ENCODE data around the gene ADGRD2. TPM values are rescaled to one million over a fixed set of nuclear protein-coding genes. Genes with fewer than 3 reads are reported as not detected.

ADGRD2 gene
- total and polyA plus RNA-seq, 5 donors: 0.05 to 0.29 (median 0.15) TPM; not detected in 2

- H3K4me1 ChIP-seq (ENCODE audit: control insufficient read depth, insufficient read depth, low read length): no peaks in the 10 kb centered on the region
- intact Hi-C loops (cut with DNase I): no loop called here
- no peak overlapping the region for H3K27ac ChIP-seq (ENCODE audit: low read length)
- WGBS: 86% methylated on average over 13 of the region's 13 CpGs
- no peak for ATAC-seq
- no peaks in the 10 kb centered on the region for H3K9me3 ChIP-seq (ENCODE audit: control insufficient read depth, low read length)
- no peak for DNase-seq
- no peaks in the 10 kb centered on the region for H3K27me3 ChIP-seq (ENCODE audit: control insufficient read depth, insufficient read depth)
- H3K4me3 ChIP-seq (ENCODE audit: low read length): no peak overlapping the region
Measured at GRCh38 chr9:124449381-124450151, 685 bp upstream of the ADGRD2 start.

- H3K27me3 ChIP-seq (ENCODE audit: control insufficient read depth, insufficient read depth): no peaks in the 10 kb centered on the region
- ATAC-seq: no peak
Measured at GRCh38 chr9:124450931-124451661, 845 bp downstream of the ADGRD2 start.

GRCh38 chr9:124452326-124452725, 2.1 kb downstream of the ADGRD2 start:
- intact Hi-C loops (cut with DNase I): no loop called here
- no peaks in the 10 kb centered on the region for H3K4me1 ChIP-seq (ENCODE audit: control insufficient read depth, insufficient read depth, low read length)
- H3K4me3 ChIP-seq (ENCODE audit: low read length): no peak overlapping the region
- DNase-seq (no peak), ATAC-seq (no peak)
- H3K9me3 ChIP-seq (ENCODE audit: control insufficient read depth, low read length): no peaks in the 10 kb centered on the region
- WGBS: 74% methylated on average over 19 of the region's 19 CpGs
- H3K27ac ChIP-seq (ENCODE audit: low read length): no peak overlapping the region
- H3K27me3 ChIP-seq (ENCODE audit: control insufficient read depth, insufficient read depth): no peaks in the 10 kb centered on the region

More at GRCh38 chr9:124450931-124451661, 845 bp downstream of the ADGRD2 start:
- no peak overlapping the region for H3K4me3 ChIP-seq (ENCODE audit: low read length)
- no peaks in the 10 kb centered on the region for H3K4me1 ChIP-seq (ENCODE audit: control insufficient read depth, insufficient read depth, low read length)
- 44% methylated on average over 19 of the region's 19 CpGs for WGBS
- H3K9me3 ChIP-seq (ENCODE audit: control insufficient read depth, low read length): no peaks in the 10 kb centered on the region
- no peak for DNase-seq
- intact Hi-C loops (cut with DNase I): no loop called here
- no peak overlapping the region for H3K27ac ChIP-seq (ENCODE audit: low read length)

DNA sequence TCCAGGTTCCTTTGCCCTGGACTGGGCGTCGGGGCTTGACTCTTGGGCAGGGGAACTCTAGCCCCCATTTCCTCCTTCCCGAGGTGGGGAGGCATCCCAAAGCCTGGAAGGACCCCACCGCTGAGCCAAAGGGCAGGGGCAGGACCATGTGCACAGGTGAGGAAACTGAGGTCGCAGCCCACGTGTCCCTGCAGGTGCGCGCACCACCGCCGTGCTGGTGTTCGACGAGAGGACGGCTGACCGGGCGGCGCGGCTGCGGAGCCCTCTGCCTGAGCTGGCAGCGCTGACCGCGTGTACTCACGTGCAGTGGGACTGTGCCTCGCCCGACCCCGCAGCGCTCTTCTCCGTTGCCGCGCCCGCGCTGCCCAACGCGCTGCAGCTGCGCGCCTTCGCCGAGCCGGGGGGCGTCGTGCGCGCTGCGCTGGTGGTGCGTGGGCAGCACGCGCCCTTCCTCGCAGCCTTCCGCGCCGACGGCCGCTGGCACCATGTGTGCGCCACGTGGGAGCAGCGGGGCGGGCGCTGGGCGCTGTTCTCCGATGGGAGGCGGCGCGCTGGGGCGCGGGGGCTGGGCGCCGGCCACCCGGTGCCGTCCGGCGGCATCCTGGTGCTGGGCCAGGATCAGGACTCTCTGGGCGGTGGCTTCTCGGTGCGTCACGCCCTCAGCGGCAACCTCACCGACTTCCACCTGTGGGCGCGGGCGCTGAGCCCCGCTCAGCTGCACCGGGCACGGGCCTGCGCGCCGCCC, 2.8 kb downstream of the ADGRD2 start:
- no peaks in the 10 kb centered on the region for H3K9me3 ChIP-seq (ENCODE audit: control insufficient read depth, low read length)
- ATAC-seq (no peak), DNase-seq (no peak)
- H3K27me3 ChIP-seq (ENCODE audit: control insufficient read depth, insufficient read depth): no peaks in the 10 kb centered on the region
- no peak overlapping the region for H3K4me3 ChIP-seq (ENCODE audit: low read length)
- H3K4me1 ChIP-seq (ENCODE audit: control insufficient read depth, insufficient read depth, low read length): no peaks in the 10 kb centered on the region
- no peak overlapping the region for H3K27ac ChIP-seq (ENCODE audit: low read length)
- intact Hi-C loops (cut with DNase I): no loop called here
- WGBS: 28% methylated on average over 85 of the region's 85 CpGs

DNA sequence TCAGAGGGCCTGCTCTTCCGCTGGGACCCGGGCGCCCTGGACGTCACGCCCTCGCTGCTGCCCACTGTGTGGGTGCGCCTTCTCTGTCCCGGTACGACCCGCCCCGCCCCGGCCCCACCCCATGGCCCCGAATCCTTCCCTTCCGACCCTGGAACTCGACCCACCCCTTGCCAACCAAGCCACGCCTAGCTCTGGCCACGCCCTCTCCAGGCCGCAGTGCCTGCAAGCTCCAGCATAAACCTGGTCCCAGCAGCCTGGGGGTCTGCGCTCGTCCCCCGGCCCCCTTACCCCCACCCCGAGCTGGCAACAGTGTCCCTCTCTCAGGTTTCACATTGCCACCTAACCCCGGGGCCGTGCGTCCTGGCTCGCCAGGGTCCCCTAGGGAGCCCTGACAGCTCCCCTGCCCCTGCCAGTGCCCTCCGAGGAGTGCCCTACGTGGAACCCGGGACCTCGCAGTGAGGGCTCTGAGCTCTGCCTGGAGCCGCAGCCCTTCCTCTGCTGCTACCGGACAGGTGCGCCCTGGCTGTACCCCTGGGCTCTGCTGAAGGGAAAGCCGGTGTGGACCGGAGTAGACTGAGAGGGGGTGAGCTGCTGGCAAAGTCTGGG, 3.4 kb downstream of the ADGRD2 start:
- ATAC-seq: no peak
- DNase-seq: no peak
- H3K9me3 ChIP-seq (ENCODE audit: control insufficient read depth, low read length): no peaks in the 10 kb centered on the region
- no peak overlapping the region for H3K27ac ChIP-seq (ENCODE audit: low read length)
- no peak overlapping the region for H3K4me3 ChIP-seq (ENCODE audit: low read length)
- 29% methylated on average over 35 of the region's 35 CpGs for WGBS
- intact Hi-C loops (cut with DNase I): no loop called here
- no peaks in the 10 kb centered on the region for H3K4me1 ChIP-seq (ENCODE audit: control insufficient read depth, insufficient read depth, low read length)
- no peaks in the 10 kb centered on the region for H3K27me3 ChIP-seq (ENCODE audit: control insufficient read depth, insufficient read depth)

DNA sequence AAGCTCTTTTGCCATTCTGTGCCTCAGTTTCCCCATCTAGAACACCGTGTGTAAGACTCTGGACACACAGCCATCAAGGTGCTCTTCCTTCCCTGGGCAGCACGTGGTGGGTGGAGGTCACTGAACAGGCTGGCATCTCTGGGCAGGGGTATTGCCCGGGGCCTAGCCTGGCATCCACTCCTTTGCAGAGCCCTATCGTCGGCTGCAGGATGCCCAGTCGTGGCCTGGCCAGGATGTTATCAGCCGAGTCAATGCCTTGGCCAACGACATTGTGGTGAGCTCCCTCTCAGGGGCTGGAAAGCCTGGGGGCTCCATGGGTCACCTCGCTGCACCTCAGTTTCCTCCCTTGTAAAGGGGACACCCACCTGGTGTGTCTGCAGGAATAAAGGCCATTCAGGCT, 4.0 kb downstream of the ADGRD2 start:
- Histone ChIP-seq H3K27ac (ENCODE audit: low read length) (no peak overlapping the region), H3K27me3 (ENCODE audit: control insufficient read depth, insufficient read depth) (no peaks in the 10 kb centered on the region), H3K4me1 (ENCODE audit: control insufficient read depth, insufficient read depth, low read length) (no peaks in the 10 kb centered on the region), H3K4me3 (ENCODE audit: low read length) (no peak overlapping the region), H3K9me3 (ENCODE audit: control insufficient read depth, low read length) (no peaks in the 10 kb centered on the region)
- ATAC-seq: no peak
- intact Hi-C loops (cut with DNase I): no loop called here
- DNase-seq: no peak
- 79% methylated on average over 9 of the region's 9 CpGs for WGBS

- no peaks in the 10 kb centered on the region for H3K27me3 ChIP-seq (ENCODE audit: control insufficient read depth, insufficient read depth)
- DNase-seq: no peak
Measured at GRCh38 chr9:124454791-124455443, 4.7 kb downstream of the ADGRD2 start.

GRCh38 chr9:124455820-124456219, 5.6 kb downstream of the ADGRD2 start:
- Histone ChIP-seq H3K9me3 (ENCODE audit: control insufficient read depth, low read length) (no peaks in the 10 kb centered on the region), H3K27ac (ENCODE audit: low read length) (no peak overlapping the region), H3K4me3 (ENCODE audit: low read length) (no peak overlapping the region), H3K27me3 (ENCODE audit: control insufficient read depth, insufficient read depth) (no peaks in the 10 kb centered on the region), H3K4me1 (ENCODE audit: control insufficient read depth, insufficient read depth, low read length) (no peaks in the 10 kb centered on the region)
- no peak for DNase-seq
- ATAC-seq: no peak
- intact Hi-C loops (cut with DNase I): no loop called here
- WGBS: 80% methylated on average over 7 of the region's 7 CpGs

More at GRCh38 chr9:124454791-124455443, 4.7 kb downstream of the ADGRD2 start:
- H3K4me3 ChIP-seq (ENCODE audit: low read length): no peak overlapping the region
- intact Hi-C loops (cut with DNase I): no loop called here
- H3K9me3 ChIP-seq (ENCODE audit: control insufficient read depth, low read length): no peaks in the 10 kb centered on the region
- H3K4me1 ChIP-seq (ENCODE audit: control insufficient read depth, insufficient read depth, low read length): no peaks in the 10 kb centered on the region
- no peak for ATAC-seq
- no peak overlapping the region for H3K27ac ChIP-seq (ENCODE audit: low read length)
- WGBS: 81% methylated on average over 14 of the region's 14 CpGs

- Histone ChIP-seq H3K27me3 (ENCODE audit: control insufficient read depth, insufficient read depth) (no peaks in the 10 kb centered on the region), H3K4me3 (ENCODE audit: low read length) (no peak overlapping the region), H3K4me1 (ENCODE audit: control insufficient read depth, insufficient read depth, low read length) (no peaks in the 10 kb centered on the region), H3K9me3 (ENCODE audit: control insufficient read depth, low read length) (no peaks in the 10 kb centered on the region), H3K27ac (ENCODE audit: low read length) (no peak overlapping the region)
- WGBS: 67% methylated on average over 15 of the region's 15 CpGs
- ATAC-seq: no peak
- no peak for DNase-seq
- intact Hi-C loops (cut with DNase I): no loop called here
Measured at GRCh38 chr9:124456341-124457078, 6.3 kb downstream of the ADGRD2 start.

Measured in right cardiac atrium (tissue), 5 donors.